Lung (tissue), 12 donors: ENCODE data around the gene SON. TPM values are rescaled to one million over a fixed set of nuclear protein-coding genes. Genes with fewer than 3 reads are reported as not detected.
A peak's percentile ranks its signal among the peaks of the same experiment; 100 is the strongest.

ENCODE experiments used
- ATAC-seq: fragments of 200-7000 bp; cut with Tn5 transposase; one replicate; pipeline ENCODE4 v1.9.1; 2020; ENCODE audit warnings: moderate number of reproducible peaks; ENCODE audit not compliant: insufficient read depth, low FRiP score
- DNase-seq, 3 donors: peaks; one replicate each; pipeline ENCODE4 v3.0.0-alpha.2; 2013 to 2017
- H3K27ac ChIP-seq, 2 donors: one replicate each; pipeline ENCODE4 v1.5.1; 2013; ENCODE audit warnings: mild to moderate bottlenecking in 2 of 2, moderate library complexity in 2 of 2, control low read depth in 1 of 2, inconsistent platforms in 1 of 2, low read depth in 1 of 2, low read length in 1 of 2
- H3K27me3 ChIP-seq, 3 donors: one replicate each; pipeline ENCODE4 v1.5.1; 2013; ENCODE audit warnings: low read length in 2 of 3; ENCODE audit not compliant: control insufficient read depth in 3 of 3, insufficient read depth in 3 of 3
- H3K36me3 ChIP-seq, 4 donors: one replicate each; pipeline ENCODE4 v1.5.1; 2013; ENCODE audit warnings: low read length in 4 of 4, mild to moderate bottlenecking in 1 of 4, moderate library complexity in 1 of 4; ENCODE audit not compliant: control insufficient read depth in 4 of 4, insufficient read depth in 4 of 4
- H3K4me1 ChIP-seq, 5 donors: one replicate each; pipeline ENCODE4 v1.5.1; 2013; ENCODE audit warnings: low read length in 5 of 5, mild to moderate bottlenecking in 2 of 5, moderate library complexity in 1 of 5; ENCODE audit not compliant: control insufficient read depth in 5 of 5, insufficient read depth in 5 of 5
- H3K4me3 ChIP-seq: one replicate; pipeline ENCODE4 v1.5.1; 2013; ENCODE audit warnings: mild to moderate bottlenecking, control low read depth, moderate library complexity
- H3K9ac ChIP-seq, 2 donors: one replicate each; pipeline ENCODE4 v1.5.1; 2013; ENCODE audit warnings: low read length in 2 of 2, control low read depth in 1 of 2; ENCODE audit not compliant: insufficient read depth in 1 of 2
- H3K9me3 ChIP-seq, 4 donors: one replicate each; pipeline ENCODE4 v1.5.1; 2013; ENCODE audit warnings: low read length in 3 of 4, mild to moderate bottlenecking in 1 of 4, moderate library complexity in 1 of 4; ENCODE audit not compliant: control insufficient read depth in 4 of 4, insufficient read depth in 3 of 4
- WGBS, 2 donors: extraction: QIAGEN DNeasy Blood & Tissue Kit; methylation state at CpG; one replicate each; pipeline ENCODE4 v1.1.7; 2013; 5-methylcytosine and 5-hydroxymethylcytosine counted together
- polyA plus RNA-seq, 2 donors: library from polyadenylated mRNA; stranded (reverse); fragments of 200-250 nt; gene quantifications; one replicate each; pipeline ENCODE4 v1.2.1, GENCODE V29; 2013
- total RNA-seq, 2 donors: library from RNA; depleted of rRNA in 1 of 2; stranded (reverse); fragments of >200 nt in 1 of 2; gene quantifications; one replicate each; pipeline ENCODE4 v1.2.1, GENCODE V29; 2014 to 2021
- TF ChIP-seq, protein P1 (sequence below): IDR thresholded peaks from 2 replicates; pipeline ENCODE4 v1.5.1; 2012; ENCODE audit warnings: mild to moderate bottlenecking; ENCODE audit errors: control extremely low read depth, extremely low read depth
- donor health status: control.
- donor health status: control.
- donor health status: Bipolar disorder and iron deficiency.
- donor health status: healthy.
- donor health status: DM: yes; HTN: yes; CAD: no.

SON gene
- total and polyA plus RNA-seq, 4 donors: 100 to 393 (median 192) TPM

DNA sequence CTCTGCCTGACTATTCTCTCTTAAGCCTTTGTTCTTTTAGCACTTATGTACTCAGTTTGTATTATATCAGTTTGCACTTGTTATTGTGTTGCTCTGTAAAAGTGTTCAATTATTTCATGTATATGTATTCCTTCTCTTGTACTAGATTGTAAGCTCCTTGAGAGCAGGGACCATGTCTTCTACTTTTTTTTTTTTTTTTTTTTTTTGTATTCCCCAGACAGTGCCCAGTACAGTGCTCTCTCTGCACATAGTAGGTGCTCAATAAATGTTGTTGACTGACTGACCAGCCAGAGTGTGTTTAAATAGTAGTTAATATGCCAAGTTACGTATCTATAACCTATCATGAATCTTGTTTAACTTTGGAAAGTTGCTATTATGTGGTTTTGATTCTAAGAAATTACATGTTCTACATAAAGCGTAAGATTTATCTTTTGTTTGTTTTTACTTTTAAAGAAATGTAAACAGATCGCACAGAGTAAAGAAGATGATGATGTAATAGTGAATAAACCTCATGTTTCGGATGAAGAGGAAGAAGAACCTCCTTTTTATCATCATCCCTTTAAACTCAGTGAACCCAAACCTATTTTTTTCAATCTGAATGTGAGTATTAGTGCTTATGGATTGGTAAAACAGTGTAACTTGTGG lies 16.1 kb downstream of the SON start:
- ATAC-seq: no peak
- DNase-seq: no peak
- H3K27ac ChIP-seq: no peak overlapping the region
- TF ChIP-seq, protein P1, sequence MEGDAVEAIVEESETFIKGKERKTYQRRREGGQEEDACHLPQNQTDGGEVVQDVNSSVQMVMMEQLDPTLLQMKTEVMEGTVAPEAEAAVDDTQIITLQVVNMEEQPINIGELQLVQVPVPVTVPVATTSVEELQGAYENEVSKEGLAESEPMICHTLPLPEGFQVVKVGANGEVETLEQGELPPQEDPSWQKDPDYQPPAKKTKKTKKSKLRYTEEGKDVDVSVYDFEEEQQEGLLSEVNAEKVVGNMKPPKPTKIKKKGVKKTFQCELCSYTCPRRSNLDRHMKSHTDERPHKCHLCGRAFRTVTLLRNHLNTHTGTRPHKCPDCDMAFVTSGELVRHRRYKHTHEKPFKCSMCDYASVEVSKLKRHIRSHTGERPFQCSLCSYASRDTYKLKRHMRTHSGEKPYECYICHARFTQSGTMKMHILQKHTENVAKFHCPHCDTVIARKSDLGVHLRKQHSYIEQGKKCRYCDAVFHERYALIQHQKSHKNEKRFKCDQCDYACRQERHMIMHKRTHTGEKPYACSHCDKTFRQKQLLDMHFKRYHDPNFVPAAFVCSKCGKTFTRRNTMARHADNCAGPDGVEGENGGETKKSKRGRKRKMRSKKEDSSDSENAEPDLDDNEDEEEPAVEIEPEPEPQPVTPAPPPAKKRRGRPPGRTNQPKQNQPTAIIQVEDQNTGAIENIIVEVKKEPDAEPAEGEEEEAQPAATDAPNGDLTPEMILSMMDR: no peak
- no peaks in the 10 kb centered on the region for H3K9me3 ChIP-seq
- no peak overlapping the region for H3K4me3 ChIP-seq
- 69 to 73% methylated on average over 4 of the region's 4 CpGs for whole genome bisulfite sequencing, 2 donors
- H3K36me3 ChIP-seq: peaks cover 19 to 67% (median 42%) of the 10 kb centered on the region in 4 donors
- H3K9ac ChIP-seq: no peak overlapping the region
- H3K4me1 ChIP-seq: peaks cover 0 to 4% (median 2%) of the 10 kb centered on the region in 5 donors
- H3K27me3 ChIP-seq: no peaks in the 10 kb centered on the region

DNA sequence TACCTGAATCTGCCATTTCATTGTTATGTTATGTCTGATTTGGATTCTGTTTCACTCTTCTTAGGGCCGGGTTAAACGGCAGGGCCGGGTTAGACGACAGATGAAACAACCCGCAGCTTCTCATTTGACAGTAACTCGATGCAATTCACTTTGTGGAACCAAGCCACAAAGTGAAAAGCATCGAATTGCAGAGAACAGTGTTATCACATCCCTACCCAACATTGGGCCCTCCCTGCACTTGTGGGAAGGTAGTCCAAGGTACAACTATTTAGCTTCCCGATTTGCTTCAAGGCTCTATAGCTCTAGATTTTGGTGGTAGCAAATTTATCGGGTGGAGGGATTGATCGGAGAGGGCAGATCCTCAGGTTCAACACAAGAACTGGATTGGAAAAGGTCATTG lies 17.0 kb downstream of the SON start:
- no peak overlapping the region for H3K9ac ChIP-seq
- DNase-seq (no peak), ATAC-seq (no peak)
- H3K27me3 ChIP-seq: no peaks in the 10 kb centered on the region
- no peak overlapping the region for H3K4me3 ChIP-seq
- TF ChIP-seq, protein P1: no peak
- H3K4me1 ChIP-seq: peaks cover 0 to 4% (median 2%) of the 10 kb centered on the region in 5 donors
- WGBS, 2 donors: 95 to 96% methylated on average over 10 of the region's 10 CpGs
- H3K27ac ChIP-seq: no peak overlapping the region
- peaks cover 14 to 65% (median 38%) of the 10 kb centered on the region in 4 donors for H3K36me3 ChIP-seq
- no peaks in the 10 kb centered on the region for H3K9me3 ChIP-seq

DNA sequence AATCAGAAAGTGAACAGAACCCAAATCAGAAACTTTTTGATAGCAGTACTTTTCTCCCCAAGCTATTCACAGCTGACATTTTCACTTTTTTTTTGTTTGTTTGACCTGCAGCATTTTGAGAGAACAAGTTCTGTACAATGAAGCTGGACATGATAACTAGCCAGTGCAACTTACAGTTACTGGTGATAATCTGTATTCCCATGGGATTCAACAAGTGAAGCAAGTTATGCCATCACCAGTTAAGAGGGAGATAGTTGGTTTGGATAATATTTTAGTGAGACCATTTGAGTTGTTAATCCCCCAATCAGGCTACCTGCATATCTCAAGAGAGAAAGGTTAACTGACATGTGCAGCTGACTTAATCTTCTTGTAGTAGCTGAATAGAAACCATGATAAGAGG lies 18.1 kb downstream of the SON start:
- peaks cover 0 to 4% (median 0%) of the 10 kb centered on the region in 5 donors for H3K4me1 ChIP-seq
- no peak for ATAC-seq
- TF ChIP-seq, protein P1: no peak
- H3K27me3 ChIP-seq: no peaks in the 10 kb centered on the region
- peak overlapping the region in 1 of 2 donors; percentile 33 for H3K27ac ChIP-seq
- no peak overlapping the region for H3K4me3 ChIP-seq
- no peak for DNase-seq
- H3K36me3 ChIP-seq: peaks cover 14 to 66% (median 38%) of the 10 kb centered on the region in 4 donors
- no peaks in the 10 kb centered on the region for H3K9me3 ChIP-seq
- H3K9ac ChIP-seq: no peak overlapping the region

DNA sequence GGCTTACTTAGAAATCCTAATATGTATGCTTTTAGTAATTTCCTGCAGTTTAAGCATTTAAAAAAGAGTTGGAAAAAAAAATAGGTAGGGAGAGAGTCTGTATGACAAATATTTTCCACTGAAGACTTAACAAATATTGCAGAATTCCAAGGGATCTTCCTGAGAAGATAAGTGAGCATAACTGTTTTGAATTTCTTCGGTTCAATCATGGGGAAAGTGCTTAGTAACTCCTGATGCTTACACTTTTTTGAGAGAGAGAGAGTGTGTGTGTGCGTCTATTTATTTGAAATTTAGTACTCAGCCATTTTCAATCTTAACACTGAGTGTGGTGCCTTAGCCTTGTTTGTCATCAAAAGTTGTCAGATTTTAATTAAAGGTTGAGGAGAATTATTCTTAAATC lies 18.5 kb downstream of the SON start:
- no peak for DNase-seq
- no peak overlapping the region for H3K4me3 ChIP-seq
- H3K27ac ChIP-seq: no peak overlapping the region
- no peak for ATAC-seq
- H3K4me1 ChIP-seq: peaks cover 0 to 4% (median 0%) of the 10 kb centered on the region in 5 donors
- TF ChIP-seq, protein P1: no peak
- no peaks in the 10 kb centered on the region for H3K9me3 ChIP-seq
- H3K9ac ChIP-seq: no peak overlapping the region
- peaks cover 14 to 63% (median 38%) of the 10 kb centered on the region in 4 donors for H3K36me3 ChIP-seq
- no peaks in the 10 kb centered on the region for H3K27me3 ChIP-seq
- WGBS, 2 donors: 89 to 94% methylated on average over 2 of the region's 2 CpGs
